Naive thymus-derived CD8-positive, alpha-beta T cell (primary cell): Measurements from ENCODE around the gene ANKRD18A. TPM values are rescaled to one million over a fixed set of nuclear protein-coding genes. Genes with fewer than 3 reads are reported as not detected.

Experiments
- ATAC-seq, 2 donors: fragments of 150-1000 bp; cut with Tn5 transposase in 1 of 2; sonication (Bioruptor Pico), chemical (Tn5 transposase) in 1 of 2; 1 replicate in 1 of 2; 2 replicates in 1 of 2; pipeline ENCODE4 v1.10.0; 2021; ENCODE audit warnings: mild to moderate bottlenecking in 2 of 2, moderate library complexity in 2 of 2
- POLR2A ChIA-PET: fragments of 350-600 bp; sonication (Branson Sonifier 250); formaldehyde crosslinking; loops from one replicate; lab custom pipeline; 2021; ENCODE audit warnings: antibody characterized with exemption; lab: Charles Lee
- DNase-seq, 10 donors: peaks; one replicate each; pipeline versions ENCODE4 v3.0.0 to v3.0.0-alpha.2; 2020 to 2022
- H3K27ac Mint-ChIP-seq, 10 donors: one replicate each; pipeline ENCODE4 v1.8.0; 2020 to 2022; ENCODE audit warnings: mild to moderate bottlenecking in 10 of 10, mixed read lengths in 10 of 10, moderate library complexity in 4 of 10, inconsistent platforms in 1 of 10
- H3K27me3 Mint-ChIP-seq, 5 donors: one replicate each; pipeline ENCODE4 v1.8.0; 2021 to 2022; ENCODE audit warnings: mixed read lengths in 5 of 5
- H3K36me3 Mint-ChIP-seq, 3 donors: one replicate each; pipeline ENCODE4 v1.8.0; 2020 to 2022; ENCODE audit warnings: mixed read lengths in 3 of 3, mild to moderate bottlenecking in 2 of 3, inconsistent platforms in 1 of 3
- H3K4me1 Mint-ChIP-seq, 4 donors: one replicate each; pipeline ENCODE4 v1.8.0; 2021 to 2022; ENCODE audit warnings: mixed read lengths in 4 of 4
- H3K4me3 Mint-ChIP-seq, 10 donors: one replicate each; pipeline ENCODE4 v1.8.0; 2020 to 2022; ENCODE audit warnings: mild to moderate bottlenecking in 10 of 10, mixed read lengths in 10 of 10, moderate library complexity in 6 of 10, inconsistent platforms in 1 of 10
- H3K9me3 Mint-ChIP-seq, 9 donors: one replicate each; pipeline ENCODE4 v1.8.0; 2020 to 2022; ENCODE audit warnings: mixed read lengths in 9 of 9, mild to moderate bottlenecking in 3 of 9, inconsistent platforms in 1 of 9, moderate library complexity in 1 of 9
- polyA plus RNA-seq, 3 donors: library from polyadenylated mRNA; unstranded; fragments of 300-500 nt; fragmentation: Illumina TruSeq; gene quantifications; one replicate each; pipeline ENCODE4 v1.2.3, GENCODE V29; 2021
- total RNA-seq, 8 experiments: library from RNA in 2 of 8; stranded (reverse) in 2 of 8; gene quantifications; one replicate each; pipeline ENCODE4 v1.2.3 and lab custom pipeline; 2021 to 2026

ANKRD18A gene
- total RNA-seq (1 to 10 TPM; 1.5 to 2.8 TPM), polyA plus RNA-seq (1 to 10 TPM in 1 of 3 donors, under 1 TPM in 1, not detected in 1; 0.71 to 1.3 TPM), total RNA-seq (lab: John Stamatoyannopoulos, UW) (0.96 to 13.3 (median 3.0) reads per million in 6 experiments)

DNA sequence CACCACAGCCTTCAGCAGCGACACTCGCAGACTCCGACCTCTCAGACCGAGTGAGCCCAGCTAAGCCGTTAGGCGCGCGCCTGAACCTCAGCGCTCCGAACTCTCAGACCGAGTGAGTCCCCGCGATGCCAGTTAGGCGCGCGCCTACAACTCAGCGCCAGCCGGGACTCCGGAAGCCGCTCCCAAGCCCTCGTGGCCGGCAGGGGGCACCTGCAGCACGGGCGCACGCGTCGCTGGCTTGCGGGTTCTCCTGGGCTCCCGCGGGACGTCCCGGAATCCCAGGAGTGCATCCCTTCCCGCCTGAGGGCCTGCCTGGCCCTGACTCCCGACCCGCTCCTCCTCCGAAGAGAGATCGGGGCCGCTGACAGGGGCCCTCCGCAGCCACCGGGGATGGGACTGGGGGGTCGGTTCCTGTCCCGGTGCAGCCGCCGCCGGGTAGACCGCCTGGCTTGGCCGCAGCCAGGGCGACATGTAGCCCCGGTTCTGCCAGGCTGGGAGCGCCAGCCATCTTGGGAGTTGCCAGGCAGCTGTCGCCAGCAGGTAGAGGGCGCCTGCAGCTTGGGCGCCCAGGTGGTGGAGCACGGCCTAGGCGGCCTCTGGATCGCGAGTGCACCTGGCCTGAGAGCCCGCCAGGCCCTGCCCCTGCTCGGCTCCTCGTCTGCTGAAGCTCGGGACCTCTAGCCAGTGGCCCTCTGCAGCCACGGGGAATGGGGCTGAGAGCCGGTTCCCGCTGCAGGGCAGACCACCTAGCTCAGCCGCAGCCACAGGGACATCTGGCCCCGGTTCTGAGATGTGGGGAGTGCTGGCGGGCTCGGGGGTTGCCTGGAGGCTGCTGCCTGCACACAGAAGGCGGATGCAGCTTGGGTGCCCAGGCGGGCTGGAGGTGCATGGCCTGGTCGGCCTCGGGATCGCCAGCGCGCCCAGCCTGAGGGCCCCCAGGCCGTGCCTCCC lies at the start of gene ANKRD18A:
TSS of gene ANKRD18A (minus strand) at position 114 of the 951 bp plus-strand sequence. CDS start 311 bp downstream, outside the sequence.
- Mint-ChIP-seq H3K4me1 (peaks cover 8 to 18% (median 14%) of the 10 kb centered on the region in 4 donors), H3K27ac (peak within 1 kb of the TSS in 2 of 10 donors; percentile 13 to 49), H3K9me3 (peaks cover 0 to 26% (median 10%) of the 10 kb centered on the region in 9 donors), H3K36me3 (peaks cover 0 to 22% (median 2%) of the 10 kb centered on the region in 3 donors), H3K27me3 (peaks cover 4 to 49% (median 32%) of the 10 kb centered on the region in 5 donors), H3K4me3 (peak within 1 kb of the TSS; percentile 77 to 94 (median 86))
- POLR2A ChIA-PET, result no interaction called here
- ATAC-seq (peak; percentile 81 to 83), DNase-seq (peak; percentile 23 to 73 (median 48))

- H3K4me3 Mint-ChIP-seq, result no peak overlapping the region
- no peaks in the 10 kb centered on the region for H3K36me3 Mint-ChIP-seq
- DNase-seq, result no peak
- H3K27me3 Mint-ChIP-seq, result peaks cover 4 to 22% (median 11%) of the 10 kb centered on the region in 5 donors
- no peak for ATAC-seq
- H3K4me1 Mint-ChIP-seq, result peaks cover 0 to 8% (median 3%) of the 10 kb centered on the region in 4 donors
- H3K9me3 Mint-ChIP-seq, result peaks cover 0 to 2% (median 0%) of the 10 kb centered on the region in 9 donors
- POLR2A ChIA-PET, result no interaction called here
- H3K27ac Mint-ChIP-seq, result peak overlapping the region in 1 of 10 donors; percentile 14
These were observed 48.5 kb upstream of the ANKRD18A start for GRCh38 chr9:38668791-38669466.

DNA sequence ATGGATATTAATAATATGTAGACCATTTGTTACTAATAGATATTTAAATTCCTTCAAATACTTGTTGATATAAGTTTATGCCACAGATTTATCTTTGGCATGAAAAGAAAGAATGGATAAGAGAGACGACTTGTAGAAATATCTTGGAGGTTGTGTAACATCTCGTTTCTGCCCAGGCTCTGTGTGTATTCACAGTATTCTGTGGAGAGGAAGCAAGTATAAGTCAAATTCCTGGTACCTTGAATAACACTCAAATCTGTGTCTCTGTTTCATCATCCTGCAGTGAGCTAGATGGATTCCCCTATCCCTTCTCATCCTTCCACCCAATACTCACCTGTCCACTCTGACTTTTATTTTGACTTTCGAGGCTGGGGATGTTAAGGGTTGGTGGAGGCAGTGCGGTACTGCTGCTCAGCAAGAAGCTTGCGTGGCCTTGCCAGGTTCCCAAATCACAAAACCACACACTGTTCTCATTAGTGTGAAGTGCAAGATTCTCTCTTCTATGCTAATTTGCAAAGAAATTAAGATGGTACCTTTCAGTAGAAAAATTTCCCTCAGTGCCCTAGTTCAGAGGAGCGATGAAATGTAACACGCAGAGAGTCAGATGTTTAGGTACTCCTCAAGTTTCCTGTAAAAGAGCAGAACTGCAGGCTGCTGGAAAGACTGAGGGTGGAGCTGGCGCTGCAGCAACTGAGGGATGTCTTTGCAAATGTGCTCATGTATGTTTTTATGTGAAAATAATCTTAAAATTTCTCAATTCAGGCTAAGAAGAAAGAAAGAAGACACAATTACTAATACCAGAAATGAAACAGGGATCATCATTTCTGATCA lies 42.6 kb upstream of the ANKRD18A start:
- ATAC-seq (no peak), DNase-seq (no peak)
- peaks cover 5 to 28% (median 17%) of the 10 kb centered on the region in 5 donors for H3K27me3 Mint-ChIP-seq
- no peaks in the 10 kb centered on the region for H3K4me1 Mint-ChIP-seq
- POLR2A ChIA-PET, result no interaction called here
- H3K27ac Mint-ChIP-seq, result no peak overlapping the region
- H3K9me3 Mint-ChIP-seq, result peaks cover 0 to 2% (median 0%) of the 10 kb centered on the region in 9 donors
- no peaks in the 10 kb centered on the region for H3K36me3 Mint-ChIP-seq
- H3K4me3 Mint-ChIP-seq, result no peak overlapping the region

DNA sequence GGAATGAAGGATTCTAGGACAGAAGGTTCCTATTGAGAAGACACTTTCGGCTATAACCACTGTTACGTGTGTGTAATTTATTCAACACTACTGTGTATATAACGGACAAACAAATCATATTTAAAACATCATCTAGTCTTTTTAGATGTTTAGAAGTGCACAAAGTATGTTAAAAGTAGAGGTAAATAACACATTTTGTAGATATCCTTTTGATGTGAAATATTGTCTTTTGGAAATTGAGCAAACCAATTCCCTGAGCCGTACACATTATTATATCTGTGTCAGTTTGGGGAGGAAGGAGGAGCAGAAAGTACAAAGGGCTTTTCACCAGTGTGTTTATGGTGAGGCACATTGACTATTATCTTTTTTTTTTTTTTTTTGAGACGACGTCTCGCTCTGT lies 39.1 kb upstream of the ANKRD18A start:
- Mint-ChIP-seq H3K36me3 (no peaks in the 10 kb centered on the region), H3K9me3 (peaks cover 0 to 2% (median 0%) of the 10 kb centered on the region in 9 donors), H3K4me3 (no peak overlapping the region), H3K4me1 (no peaks in the 10 kb centered on the region), H3K27me3 (peaks cover 4 to 35% (median 16%) of the 10 kb centered on the region in 5 donors), H3K27ac (no peak overlapping the region)
- POLR2A ChIA-PET, result no interaction called here
- no peak for ATAC-seq
- DNase-seq, result no peak

DNA sequence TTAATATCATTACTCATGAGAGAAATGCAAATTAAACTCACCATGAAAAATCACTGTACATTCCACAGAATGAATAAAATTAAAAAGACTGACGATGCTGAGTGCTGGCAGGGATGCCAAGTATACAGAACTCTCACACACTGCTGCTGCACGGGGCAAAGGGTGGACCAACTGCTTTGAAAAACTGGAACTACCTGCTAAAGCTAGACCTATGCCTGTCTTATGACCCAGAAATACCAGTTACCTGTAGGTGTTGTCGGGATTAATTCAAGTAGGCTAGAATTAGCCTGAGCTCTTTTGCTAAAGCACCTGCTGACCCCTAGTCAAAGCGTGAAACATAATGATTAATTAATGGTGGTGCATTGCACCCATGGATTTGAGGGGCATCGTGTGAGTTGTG lies 36.5 kb upstream of the ANKRD18A start:
- Mint-ChIP-seq H3K9me3 (no peaks in the 10 kb centered on the region), H3K4me1 (no peaks in the 10 kb centered on the region), H3K36me3 (no peaks in the 10 kb centered on the region), H3K27me3 (peaks cover 4 to 26% (median 16%) of the 10 kb centered on the region in 5 donors), H3K4me3 (no peak overlapping the region), H3K27ac (no peak overlapping the region)
- ATAC-seq, result no peak
- POLR2A ChIA-PET, result no interaction called here
- DNase-seq, result no peak

DNA sequence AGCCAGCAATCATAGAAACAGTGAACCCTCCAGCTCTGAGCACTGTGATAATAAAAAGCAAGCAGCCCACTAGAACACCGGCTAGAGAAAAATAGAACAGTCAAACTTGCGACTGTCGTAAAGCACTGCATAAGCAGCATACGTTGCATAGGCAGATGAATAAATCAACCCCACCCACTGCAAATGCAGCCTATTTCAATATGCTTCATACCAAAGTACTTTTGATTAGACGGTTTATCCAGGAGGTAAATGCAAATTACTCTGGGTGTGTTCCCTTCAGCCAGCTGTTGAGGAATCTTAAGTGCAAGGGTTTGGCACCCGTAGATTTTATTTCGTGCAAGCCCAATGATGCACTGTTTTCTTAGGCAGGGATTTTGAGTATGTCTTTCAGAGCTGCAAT lies 32.1 kb upstream of the ANKRD18A start:
- Mint-ChIP-seq H3K4me1 (no peaks in the 10 kb centered on the region), H3K9me3 (no peaks in the 10 kb centered on the region), H3K27ac (no peak overlapping the region), H3K36me3 (no peaks in the 10 kb centered on the region), H3K4me3 (no peak overlapping the region), H3K27me3 (peaks cover 9 to 17% (median 11%) of the 10 kb centered on the region in 5 donors)
- no peak for ATAC-seq
- POLR2A ChIA-PET, result no interaction called here
- no peak for DNase-seq

GRCh38 chr9:38652044-38652443 lies 31.6 kb upstream of the ANKRD18A start:
- Mint-ChIP-seq H3K36me3 (no peaks in the 10 kb centered on the region), H3K4me3 (no peak overlapping the region), H3K9me3 (no peaks in the 10 kb centered on the region), H3K4me1 (no peaks in the 10 kb centered on the region), H3K27me3 (peaks cover 8 to 17% (median 11%) of the 10 kb centered on the region in 5 donors), H3K27ac (no peak overlapping the region)
- ATAC-seq (no peak), DNase-seq (no peak)
- POLR2A ChIA-PET, result no interaction called here

- H3K4me3 Mint-ChIP-seq, result no peak overlapping the region
- no peak for DNase-seq
- H3K36me3 Mint-ChIP-seq, result no peaks in the 10 kb centered on the region
- H3K4me1 Mint-ChIP-seq, result no peaks in the 10 kb centered on the region
- POLR2A ChIA-PET, result no interaction called here
- no peak for ATAC-seq
- peaks cover 10 to 17% (median 11%) of the 10 kb centered on the region in 5 donors for H3K27me3 Mint-ChIP-seq
- H3K27ac Mint-ChIP-seq, result no peak overlapping the region
- H3K9me3 Mint-ChIP-seq, result no peaks in the 10 kb centered on the region
These were observed 31.1 kb upstream of the ANKRD18A start for GRCh38 chr9:38651400-38652042.

DNA sequence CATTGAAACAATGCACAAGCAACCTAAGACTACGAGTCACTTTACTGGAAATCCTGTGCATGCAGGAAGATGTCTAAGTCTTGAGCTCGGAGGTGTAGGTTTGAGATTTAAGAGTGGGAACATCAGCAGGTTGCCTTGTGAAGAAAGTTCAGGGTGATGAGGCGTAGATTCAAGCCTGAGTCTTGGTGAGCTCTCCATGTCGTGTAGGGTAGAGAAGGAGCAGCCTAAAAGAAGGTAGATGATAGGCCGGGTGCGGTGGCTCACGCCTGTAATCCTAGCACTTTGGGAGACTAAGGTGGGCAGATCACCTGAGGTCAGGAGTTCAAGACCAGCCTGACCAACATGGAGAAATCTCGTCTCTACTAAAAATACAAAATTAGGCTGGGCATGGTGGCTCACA lies 30.2 kb upstream of the ANKRD18A start:
- Mint-ChIP-seq H3K4me1 (no peaks in the 10 kb centered on the region), H3K36me3 (no peaks in the 10 kb centered on the region), H3K27me3 (peaks cover 8 to 15% (median 10%) of the 10 kb centered on the region in 5 donors), H3K4me3 (no peak overlapping the region), H3K27ac (no peak overlapping the region), H3K9me3 (no peaks in the 10 kb centered on the region)
- POLR2A ChIA-PET, result no interaction called here
- DNase-seq (no peak), ATAC-seq (no peak)

DNA sequence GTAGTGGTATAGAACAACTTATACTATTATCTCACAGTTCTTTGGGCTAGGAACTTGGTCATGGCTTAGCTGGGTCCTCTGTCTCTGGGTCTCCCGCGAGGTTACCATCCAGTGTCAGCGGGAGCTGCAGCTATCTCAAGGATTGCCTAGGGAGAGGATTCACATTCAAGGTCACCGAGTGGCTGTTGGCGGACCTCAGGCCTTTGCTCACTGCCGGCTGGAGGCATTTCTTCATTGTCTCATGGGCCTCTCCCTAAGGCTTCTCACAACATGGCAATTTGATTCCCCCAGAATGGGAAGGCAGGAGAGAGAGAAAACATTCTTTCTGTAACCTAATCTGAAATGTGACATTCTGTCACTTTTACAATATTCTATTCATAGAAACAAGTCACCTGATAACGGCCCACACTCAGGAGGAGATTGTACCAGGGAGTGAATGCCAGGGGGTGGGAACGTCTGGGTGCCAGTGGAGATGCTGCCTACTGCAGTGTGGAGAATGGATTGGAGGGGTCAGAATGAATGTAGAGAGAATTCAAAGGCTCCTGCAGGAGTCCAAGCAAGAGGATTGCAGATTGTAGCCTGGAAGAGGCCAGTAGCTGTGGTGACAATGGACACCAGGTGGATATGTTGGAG lies 29.5 kb upstream of the ANKRD18A start:
- Mint-ChIP-seq H3K4me1 (no peaks in the 10 kb centered on the region), H3K9me3 (no peaks in the 10 kb centered on the region), H3K27ac (no peak overlapping the region), H3K4me3 (no peak overlapping the region), H3K36me3 (no peaks in the 10 kb centered on the region), H3K27me3 (peaks cover 8 to 14% (median 9%) of the 10 kb centered on the region in 5 donors)
- no peak for ATAC-seq
- DNase-seq, result no peak
- POLR2A ChIA-PET, result no interaction called here

- H3K27me3 Mint-ChIP-seq, result peaks cover 10 to 29% (median 16%) of the 10 kb centered on the region in 5 donors
- DNase-seq, result no peak
- H3K4me1 Mint-ChIP-seq, result no peaks in the 10 kb centered on the region
- no peak for ATAC-seq
- no peak overlapping the region for H3K27ac Mint-ChIP-seq
- POLR2A ChIA-PET, result no interaction called here
- no peak overlapping the region for H3K4me3 Mint-ChIP-seq
- H3K9me3 Mint-ChIP-seq, result no peaks in the 10 kb centered on the region
- H3K36me3 Mint-ChIP-seq, result no peaks in the 10 kb centered on the region
These were observed 24.2 kb upstream of the ANKRD18A start for GRCh38 chr9:38644601-38645000.
